Endothelial cell of umbilical vein (primary cell): ENCODE measurements around the gene BNC2. TPM values are rescaled to one million over a fixed set of nuclear protein-coding genes. Genes with fewer than 3 reads are reported as not detected.

Source experiments
- BruUV-seq: library from RNA; stranded (reverse); fragments of 400-500 nt; replicated peaks from 2 replicates; lab custom pipeline; 2021; lab: Mats Ljungman, UMichigan
- CTCF ChIA-PET: fragments of 300-600, 350-600 bp; sonication (Branson Sonifier 250); formaldehyde crosslinking; loops from one replicate; lab custom pipeline; 2021; ENCODE audit warnings: antibody characterized with exemption, inconsistent platforms; lab: Charles Lee
- POLR2A ChIA-PET: fragments of 300-600, 350-600 bp; sonication (Branson Sonifier 250); formaldehyde crosslinking; loops from one replicate; lab custom pipeline; 2021; ENCODE audit warnings: antibody characterized with exemption, inconsistent platforms; lab: Charles Lee
- DNase-seq: peaks from one replicate; pipeline ENCODE4 v3.0.0-alpha.2; 2011; ENCODE audit warnings: low read depth, low spot score
- FAIRE-seq: peaks from 2 replicates; lab custom pipeline; 2011; peaks lifted over from hg19 to GRCh38; lab: Jason Lieb, UNC
- H2AFZ ChIP-seq: 2 replicates; pipeline ENCODE4 v1.6.0; 2012; ENCODE audit warnings: low read depth, low read length, control low read depth, inconsistent platforms
- H3K27ac ChIP-seq: 2 replicates; pipeline ENCODE4 v1.5.1; 2011; ENCODE audit warnings: low read depth, mild to moderate bottlenecking, control low read depth, low read length, moderate library complexity; ENCODE audit not compliant: insufficient read depth
- H3K27me3 ChIP-seq, 2 experiments: 2 replicates each; pipeline versions ENCODE4 v1.6.0 to v1.6.1; 2011; ENCODE audit warnings: low read length in 2 of 2, mixed read lengths in 1 of 2; ENCODE audit not compliant: control insufficient read depth in 2 of 2, insufficient read depth in 2 of 2
- H3K36me3 ChIP-seq, 2 experiments: 2 replicates in 1 of 2; 3 replicates in 1 of 2; pipeline ENCODE4 v1.5.1; 2011; ENCODE audit warnings: low read length in 2 of 2, mild to moderate bottlenecking in 1 of 2, moderate library complexity in 1 of 2; ENCODE audit not compliant: control insufficient read depth in 2 of 2, insufficient read depth in 2 of 2; ENCODE audit errors: extremely low read depth in 1 of 2
- H3K4me1 ChIP-seq: 3 replicates; pipeline ENCODE4 v1.5.1; 2011; ENCODE audit warnings: mild to moderate bottlenecking, low read length; ENCODE audit not compliant: control insufficient read depth, insufficient read depth; ENCODE audit errors: extremely low read depth
- H3K4me2 ChIP-seq: 2 replicates; pipeline ENCODE4 v1.6.1; 2011; ENCODE audit warnings: low read length, control low read depth, mixed read lengths; ENCODE audit not compliant: insufficient read depth
- H3K4me3 ChIP-seq, 3 experiments: fragments of 200-600 bp in 1 of 3; sonication (generic), shearing (Covaris generic) in 1 of 3; replicated peaks in 1 of 3; 2 replicates each; pipeline ENCODE4 v1.5.1; 2011 to 2016; ENCODE audit warnings: control low read depth in 3 of 3, low read length in 3 of 3, mild to moderate bottlenecking in 2 of 3, inconsistent platforms in 1 of 3, low read depth in 1 of 3, moderate library complexity in 1 of 3; ENCODE audit not compliant: insufficient read depth in 1 of 3
- H3K79me2 ChIP-seq: 2 replicates; pipeline ENCODE4 v1.6.0; 2012; ENCODE audit warnings: low read length, inconsistent platforms; ENCODE audit not compliant: control insufficient read depth, insufficient read depth
- H3K9ac ChIP-seq: replicated peaks from 2 replicates; pipeline ENCODE3; 2011; ENCODE audit warnings: low read length, control low read depth; ENCODE audit not compliant: insufficient read depth; ENCODE audit errors: extremely low read depth
- H3K9me1 ChIP-seq: replicated peaks from 3 replicates; pipeline ENCODE4 v1.6.0; 2011; ENCODE audit warnings: mild to moderate bottlenecking, low read length; ENCODE audit not compliant: control insufficient read depth, insufficient read depth; ENCODE audit errors: extremely low read depth
- H3K9me3 ChIP-seq: replicated peaks from 2 replicates; pipeline ENCODE4 v1.5.1; 2012; ENCODE audit warnings: low read length, inconsistent platforms; ENCODE audit not compliant: control insufficient read depth, insufficient read depth
- H4K20me1 ChIP-seq: replicated peaks from 2 replicates; pipeline ENCODE3; 2011; ENCODE audit warnings: mild to moderate bottlenecking, low read length; ENCODE audit not compliant: control insufficient read depth, insufficient read depth; ENCODE audit errors: extremely low read depth
- CTCF ChIP-seq, 2 donors: IDR thresholded peaks; 1 replicate in 1 of 2; 2 replicates in 1 of 2; pipeline ENCODE4 v1.5.1; 2011; ENCODE audit warnings: low read length in 2 of 2, mild to moderate bottlenecking in 2 of 2, moderate library complexity in 2 of 2, control low read depth in 1 of 2, inconsistent platforms in 1 of 2, low read depth in 1 of 2; ENCODE audit not compliant: insufficient read depth in 1 of 2; ENCODE audit errors: extremely low read depth in 1 of 2
- EZH2 ChIP-seq: IDR thresholded peaks from 2 replicates; pipeline ENCODE4 v1.6.1; 2012; ENCODE audit warnings: borderline replicate concordance, low read depth, mild to moderate bottlenecking, moderate library complexity, low read length, inconsistent platforms; ENCODE audit not compliant: severe bottlenecking
- FOS ChIP-seq: IDR thresholded peaks from 2 replicates; pipeline ENCODE4 v1.6.1; 2011; ENCODE audit warnings: mild to moderate bottlenecking, low read length, moderate library complexity, borderline replicate concordance; ENCODE audit not compliant: insufficient read depth
- GATA2 ChIP-seq: IDR thresholded peaks from 2 replicates; pipeline ENCODE4 v1.7.0; 2011; ENCODE audit warnings: low read depth, mild to moderate bottlenecking, moderate library complexity, mixed read lengths, low read length; ENCODE audit not compliant: insufficient read length, insufficient read depth
- JUN ChIP-seq: IDR thresholded peaks from 2 replicates; pipeline ENCODE4 v1.6.1; 2011; ENCODE audit warnings: borderline replicate concordance, low read depth; ENCODE audit not compliant: insufficient read length, insufficient read depth
- MAX ChIP-seq: IDR thresholded peaks from 2 replicates; pipeline ENCODE4 v1.6.1; 2011; ENCODE audit not compliant: insufficient read depth, insufficient read length
- MYC ChIP-seq: IDR thresholded peaks from one replicate; pipeline ENCODE4 v1.6.1; 2011; ENCODE audit warnings: mild to moderate bottlenecking, low read depth, low read length
- POLR2A ChIP-seq: IDR thresholded peaks from 2 replicates; pipeline ENCODE4 v1.6.1; 2012; ENCODE audit warnings: low read depth, mild to moderate bottlenecking, control low read depth, low read length
- POLR2AphosphoS5 ChIP-seq: IDR thresholded peaks from 2 replicates; pipeline ENCODE4 v1.6.1; 2012; ENCODE audit warnings: low read depth, mild to moderate bottlenecking, control low read depth, low read length, moderate library complexity; ENCODE audit not compliant: insufficient read depth
- dilution Hi-C: fragments of 300-500 bp; cut with MboI; formaldehyde crosslinking; loops from one replicate; pipeline ENCODE4 v1.15.0; 2019; ENCODE audit warnings: low sequenced_read_pairs; ENCODE audit not compliant: extremely low pct_ligation_motif_present
- intact Hi-C: fragments of 100-400 bp; cut with micrococcal nuclease; formaldehyde crosslinking; loops from one replicate; pipeline ENCODE4 v1.10.0; 2022
- polyA plus RNA-seq, 4 experiments: library from polyadenylated mRNA; depleted of rRNA in 3 of 4; stranded (reverse) in 3 of 4; unstranded in 1 of 4; fragments of >200 nt; gene quantifications; 2 replicates each; pipeline versions ENCODE4 v1.2.1 to v1.2.3, GENCODE V29; 2011 to 2012; ENCODE audit warnings: missing spikeins in 1 of 4
- total RNA-seq: library from RNA; stranded (reverse); gene quantifications from 2 replicates; pipeline ENCODE4 v1.2.3, GENCODE V29; 2021

Gene BNC2
- total and polyA plus RNA-seq, 2 donors (not counting 3 experiments of a cell fraction or from before 2014, with no cell fraction given), result 12.1 to 34.3 TPM

- DNase-seq, result no peak
- POLR2A ChIA-PET, result no interaction called here
- H3K4me1 ChIP-seq, result peaks cover 23% of the 10 kb centered on the region
- no peaks in the 10 kb centered on the region for H4K20me1 ChIP-seq
- no peaks in the 10 kb centered on the region for H3K36me3 ChIP-seq
- H3K4me2 ChIP-seq, result no peak overlapping the region
- H3K9me1 ChIP-seq, result no peaks in the 10 kb centered on the region
- intact Hi-C loops, result no loop called here
- H3K27me3 ChIP-seq, result no peaks in the 10 kb centered on the region
- no peak for TF ChIP-seq POLR2AphosphoS5
- no peak for TF ChIP-seq EZH2
- no peak for TF ChIP-seq GATA2
- TF ChIP-seq MAX, result no peak
- no peak for TF ChIP-seq FOS
- no peak for TF ChIP-seq JUN
- TF ChIP-seq POLR2A, result no peak
- no peak for TF ChIP-seq MYC
- no peak for TF ChIP-seq CTCF (IDR thresholded peaks at IDR 0.05; ENCODE audit: extremely low read depth in 1 of 2, insufficient read depth in 1 of 2, low read depth in 1 of 2, low read length in 2 of 2)
- no peak for FAIRE-seq
- peaks cover 10% of the 10 kb centered on the region for H3K79me2 ChIP-seq
- CTCF ChIA-PET, result no interaction called here
- dilution Hi-C loops, result no loop called here
- no peak overlapping the region for H3K9ac ChIP-seq
- no peak overlapping the region for H3K4me3 ChIP-seq
- no peak overlapping the region for H3K27ac ChIP-seq
- no TSS peak for BruUV-seq
- H3K9me3 ChIP-seq, result no peaks in the 10 kb centered on the region
- H2AFZ ChIP-seq, result no peak overlapping the region
Observed at GRCh38 chr9:16613605-16614004, 256.9 kb downstream of the BNC2 start.
